ENCODE data around the gene SF1.
"Not testable (repeated sequence)": the region's sequence is repeated elsewhere in the genome, so short reads cannot be mapped to it uniquely, and the experiment has no call there.

Gene SF1

GRCh38 chr11:64778473-64779298, at the start of gene SF1:
TSS of gene SF1 (minus strand) at chr11:64778542. CDS start at chr11:64778392, 150 bp downstream.
- no peaks in the 10 kb centered on the region for H3K27me3 ChIP-seq (ENCODE audit: insufficient read depth, insufficient read length)
- TF ChIP-seq YY1 (IDR thresholded peaks at IDR 0.05; ENCODE audit: insufficient read depth, insufficient read length) (peak; percentile 50), SUZ12 (IDR thresholded peaks at IDR 0.05; ENCODE audit: extremely low read depth, insufficient read depth, insufficient read length) (no peak), ZNF274 (IDR thresholded peaks at IDR 0.05; ENCODE audit: low read depth, low read length) (no peak)
- peak within 1 kb of the TSS; percentile 92 for H3K9ac ChIP-seq (ENCODE audit: insufficient read length, low read depth)

GRCh38 chr11:64827451-64827839, 49.1 kb upstream of the SF1 start:
- no peaks in the 10 kb centered on the region for H3K27me3 ChIP-seq (ENCODE audit: insufficient read depth, insufficient read length)
- no peak for DNase-seq (ENCODE audit: low read depth, low spot score)
- no peak overlapping the region for H3K4me3 ChIP-seq (ENCODE audit: insufficient read length, low read depth)
- H3K9ac ChIP-seq (ENCODE audit: insufficient read length, low read depth): no peak overlapping the region
- no peaks in the 10 kb centered on the region for H3K4me1 ChIP-seq (ENCODE audit: insufficient read depth, insufficient read length)
- no peaks in the 10 kb centered on the region for H3K9me3 ChIP-seq (ENCODE audit: insufficient read depth, low read length)
- H3K36me3 ChIP-seq (ENCODE audit: insufficient read depth, insufficient read length, low read length): peaks cover 45% of the 10 kb centered on the region
- TF ChIP-seq ZNF274 (IDR thresholded peaks at IDR 0.05; ENCODE audit: low read depth, low read length): no peak
- no peak for TF ChIP-seq SUZ12 (IDR thresholded peaks at IDR 0.05; ENCODE audit: extremely low read depth, insufficient read depth, insufficient read length)
- no peak for TF ChIP-seq YY1 (IDR thresholded peaks at IDR 0.05; ENCODE audit: insufficient read depth, insufficient read length)

More at GRCh38 chr11:64778473-64779298, at the start of gene SF1:
- Histone ChIP-seq H3K4me3 (ENCODE audit: insufficient read length, low read depth) (peak within 1 kb of the TSS; percentile 95), H3K4me1 (ENCODE audit: insufficient read depth, insufficient read length) (no peaks in the 10 kb centered on the region), H3K9me3 (ENCODE audit: insufficient read depth, low read length) (no peaks in the 10 kb centered on the region), H3K36me3 (ENCODE audit: insufficient read depth, insufficient read length, low read length) (peaks cover 49% of the 10 kb centered on the region)
- DNase-seq (ENCODE audit: low read depth, low spot score): peak; percentile 100

GRCh38 chr11:64826578-64827450, 48.5 kb upstream of the SF1 start:
- DNase-seq (ENCODE audit: low read depth, low spot score): no peak
- TF ChIP-seq ZNF274 (IDR thresholded peaks at IDR 0.05; ENCODE audit: low read depth, low read length): no peak
- TF ChIP-seq SUZ12 (IDR thresholded peaks at IDR 0.05; ENCODE audit: extremely low read depth, insufficient read depth, insufficient read length): no peak
- TF ChIP-seq YY1 (IDR thresholded peaks at IDR 0.05; ENCODE audit: insufficient read depth, insufficient read length): no peak
- H3K9ac ChIP-seq (ENCODE audit: insufficient read length, low read depth): no peak overlapping the region
- no peaks in the 10 kb centered on the region for H3K27me3 ChIP-seq (ENCODE audit: insufficient read depth, insufficient read length)
- peaks cover 39% of the 10 kb centered on the region for H3K36me3 ChIP-seq (ENCODE audit: insufficient read depth, insufficient read length, low read length)
- H3K4me3 ChIP-seq (ENCODE audit: insufficient read length, low read depth): no peak overlapping the region
- peaks cover 2% of the 10 kb centered on the region for H3K4me1 ChIP-seq (ENCODE audit: insufficient read depth, insufficient read length)
- no peaks in the 10 kb centered on the region for H3K9me3 ChIP-seq (ENCODE audit: insufficient read depth, low read length)

GRCh38 chr11:64826062-64826461, 47.7 kb upstream of the SF1 start:
- Histone ChIP-seq H3K4me1 (ENCODE audit: insufficient read depth, insufficient read length) (peaks cover 5% of the 10 kb centered on the region), H3K36me3 (ENCODE audit: insufficient read depth, insufficient read length, low read length) (peaks cover 32% of the 10 kb centered on the region), H3K9me3 (ENCODE audit: insufficient read depth, low read length) (no peaks in the 10 kb centered on the region), H3K4me3 (ENCODE audit: insufficient read length, low read depth) (no peak overlapping the region), H3K9ac (ENCODE audit: insufficient read length, low read depth) (no peak overlapping the region), H3K27me3 (ENCODE audit: insufficient read depth, insufficient read length) (no peaks in the 10 kb centered on the region)
- DNase-seq (ENCODE audit: low read depth, low spot score): no peak
- TF ChIP-seq YY1 (IDR thresholded peaks at IDR 0.05; ENCODE audit: insufficient read depth, insufficient read length) (no peak), SUZ12 (IDR thresholded peaks at IDR 0.05; ENCODE audit: extremely low read depth, insufficient read depth, insufficient read length) (no peak), ZNF274 (IDR thresholded peaks at IDR 0.05; ENCODE audit: low read depth, low read length) (no peak)

GRCh38 chr11:64823568-64824119, 45.3 kb upstream of the SF1 start:
- H3K36me3 ChIP-seq (ENCODE audit: insufficient read depth, insufficient read length, low read length): peaks cover 17% of the 10 kb centered on the region
- no peak for TF ChIP-seq YY1 (IDR thresholded peaks at IDR 0.05; ENCODE audit: insufficient read depth, insufficient read length)
- no peak for TF ChIP-seq SUZ12 (IDR thresholded peaks at IDR 0.05; ENCODE audit: extremely low read depth, insufficient read depth, insufficient read length)
- TF ChIP-seq ZNF274 (IDR thresholded peaks at IDR 0.05; ENCODE audit: low read depth, low read length): no peak

GRCh38 chr11:64817476-64817875, 39.1 kb upstream of the SF1 start:
- Histone ChIP-seq H3K4me3 (ENCODE audit: insufficient read length, low read depth) (no peak overlapping the region), H3K9ac (ENCODE audit: insufficient read length, low read depth) (no peak overlapping the region), H3K4me1 (ENCODE audit: insufficient read depth, insufficient read length) (peaks cover 10% of the 10 kb centered on the region), H3K9me3 (ENCODE audit: insufficient read depth, low read length) (no peaks in the 10 kb centered on the region), H3K27me3 (ENCODE audit: insufficient read depth, insufficient read length) (no peaks in the 10 kb centered on the region), H3K36me3 (ENCODE audit: insufficient read depth, insufficient read length, low read length) (no peaks in the 10 kb centered on the region)
- no peak for DNase-seq (ENCODE audit: low read depth, low spot score)
- TF ChIP-seq YY1 (IDR thresholded peaks at IDR 0.05; ENCODE audit: insufficient read depth, insufficient read length) (no peak), ZNF274 (IDR thresholded peaks at IDR 0.05; ENCODE audit: low read depth, low read length) (no peak), SUZ12 (IDR thresholded peaks at IDR 0.05; ENCODE audit: extremely low read depth, insufficient read depth, insufficient read length) (no peak)

More at GRCh38 chr11:64823568-64824119, 45.3 kb upstream of the SF1 start:
- peaks cover 5% of the 10 kb centered on the region for H3K4me1 ChIP-seq (ENCODE audit: insufficient read depth, insufficient read length)
- H3K9ac ChIP-seq (ENCODE audit: insufficient read length, low read depth): no peak overlapping the region
- DNase-seq (ENCODE audit: low read depth, low spot score): no peak
- H3K4me3 ChIP-seq (ENCODE audit: insufficient read length, low read depth): no peak overlapping the region
- H3K9me3 ChIP-seq (ENCODE audit: insufficient read depth, low read length): no peaks in the 10 kb centered on the region
- no peaks in the 10 kb centered on the region for H3K27me3 ChIP-seq (ENCODE audit: insufficient read depth, insufficient read length)

- not testable (repeated sequence) for H3K9me3 ChIP-seq (ENCODE audit: insufficient read depth, low read length); H3K4me1 ChIP-seq (ENCODE audit: insufficient read depth, insufficient read length); DNase-seq (ENCODE audit: low read depth, low spot score); H3K36me3 ChIP-seq (ENCODE audit: insufficient read depth, insufficient read length, low read length); H3K9ac ChIP-seq (ENCODE audit: insufficient read length, low read depth); H3K4me3 ChIP-seq (ENCODE audit: insufficient read length, low read depth); H3K27me3 ChIP-seq (ENCODE audit: insufficient read depth, insufficient read length)
Measured at GRCh38 chr11:64815433-64815832, 37.1 kb upstream of the SF1 start.
